Activated CD8-positive, alpha-beta T cell treated with anti-CD3 and anti-CD28 coated beads for 36 hours (primary cell): ENCODE measurements around the gene OXCT2. TPM values are rescaled to one million over a fixed set of nuclear protein-coding genes. Genes with fewer than 3 reads are reported as not detected.
"Not testable (repeated sequence)": the region's sequence is repeated elsewhere in the genome, so short reads cannot be mapped to it uniquely, and the experiment has no call there.

Experiments
- ATAC-seq: fragments of 200-7000 bp; cut with Tn5 transposase; one replicate; pipeline ENCODE4 v1.10.0; 2021; ENCODE audit warnings: mild to moderate bottlenecking, moderate library complexity
- CTCF ChIA-PET: fragments of 350-600 bp; sonication (Branson Sonifier 250); formaldehyde crosslinking; loops from one replicate; lab custom pipeline; 2021; ENCODE audit warnings: antibody characterized with exemption; lab: Charles Lee
- POLR2A ChIA-PET: fragments of 350-600 bp; sonication (Branson Sonifier 250); formaldehyde crosslinking; loops from one replicate; lab custom pipeline; 2021; ENCODE audit warnings: antibody characterized with exemption; lab: Charles Lee
- DNase-seq: peaks from one replicate; pipeline ENCODE4 v3.0.0-alpha.2; 2020
- H3K27ac Mint-ChIP-seq: one replicate; pipeline ENCODE4 v1.8.0; 2021; ENCODE audit warnings: mild to moderate bottlenecking, mixed read lengths
- H3K27me3 Mint-ChIP-seq: one replicate; pipeline ENCODE4 v1.8.0; 2021; ENCODE audit warnings: mixed read lengths
- H3K36me3 Mint-ChIP-seq: one replicate; pipeline ENCODE4 v1.8.0; 2021; ENCODE audit warnings: low read depth, mixed read lengths
- H3K4me1 Mint-ChIP-seq: one replicate; pipeline ENCODE4 v1.8.0; 2021; ENCODE audit warnings: low read depth, mixed read lengths
- H3K4me3 Mint-ChIP-seq: one replicate; pipeline ENCODE4 v1.8.0; 2021; ENCODE audit warnings: mild to moderate bottlenecking, moderate library complexity, mixed read lengths
- H3K9me3 Mint-ChIP-seq: one replicate; pipeline ENCODE4 v1.8.0; 2021; ENCODE audit warnings: mixed read lengths
- CTCF ChIP-seq: fragments of 200-600 bp; IDR thresholded peaks from one replicate; pipeline ENCODE4 v1.8.0; 2022; ENCODE audit warnings: antibody characterized with exemption, mild to moderate bottlenecking
- intact Hi-C: fragments of 100-400 bp; cut with micrococcal nuclease; formaldehyde crosslinking; loops from one replicate; pipeline ENCODE4 v1.10.0; 2022
- total RNA-seq, 2 experiments: library from RNA; stranded (reverse); gene quantifications; one replicate each; pipeline ENCODE4 v1.2.3, GENCODE V29; 2021

Gene OXCT2
- total RNA-seq = 1 to 10 TPM; 2.7 to 4.2 TPM

- CTCF ChIA-PET, intact Hi-C loops, H3K27me3 Mint-ChIP-seq, H3K36me3 Mint-ChIP-seq, H3K9me3 Mint-ChIP-seq, POLR2A ChIA-PET, H3K4me1 Mint-ChIP-seq: not testable (repeated sequence)
- peak; percentile 63 for ATAC-seq
- peak; percentile 26 for DNase-seq
- peak within 1 kb of the TSS; percentile 58 for H3K27ac Mint-ChIP-seq
- peak within 1 kb of the TSS; percentile 62 for H3K4me3 Mint-ChIP-seq
Measured at GRCh38 chr1:39771022-39771532, at the start of gene OXCT2. TSS of gene OXCT2 (minus strand) at chr1:39771348. CDS start at chr1:39771255, 93 bp downstream.

- intact Hi-C loops = loop anchor here (5.0 to 10.0 kb wide), 3 partner anchors 83 to 216 kb away; partner anchors contain the start of gene MYCL
- ChIA-PET CTCF (interaction anchor here (1.0 to 4.1 kb wide), 6 partner anchors 19 to 154 kb away, joined by 3 to 36 read pairs (median 4); partner anchors contain the start of gene MYCL), POLR2A (no interaction called here)
- no peaks in the 10 kb centered on the region for H3K9me3 Mint-ChIP-seq
- peaks cover 14% of the 10 kb centered on the region for H3K4me1 Mint-ChIP-seq
- no peaks in the 10 kb centered on the region for H3K36me3 Mint-ChIP-seq
- no peak for ATAC-seq
- H3K27me3 Mint-ChIP-seq = peaks cover 18% of the 10 kb centered on the region
- TF ChIP-seq CTCF = no peak
- DNase-seq = no peak
- H3K4me3 Mint-ChIP-seq = no peak overlapping the region
- H3K27ac Mint-ChIP-seq = no peak overlapping the region
Measured at GRCh38 chr1:39819091-39819812, 48.1 kb upstream of the OXCT2 start.

GRCh38 chr1:39818482-39818881, 47.3 kb upstream of the OXCT2 start:
- no peak for TF ChIP-seq CTCF
- ChIA-PET CTCF (interaction anchor here (1.1 to 4.1 kb wide), 4 partner anchors 83 to 155 kb away, joined by 3 to 36 read pairs (median 20); partner anchors contain the start of gene MYCL), POLR2A (no interaction called here)
- intact Hi-C loops = loop anchor here (5.0 to 10.0 kb wide), 3 partner anchors 84 to 216 kb away; partner anchors contain the start of gene MYCL
- Mint-ChIP-seq H3K4me1 (peaks cover 14% of the 10 kb centered on the region), H3K4me3 (no peak overlapping the region), H3K27me3 (peaks cover 18% of the 10 kb centered on the region), H3K9me3 (no peaks in the 10 kb centered on the region), H3K36me3 (no peaks in the 10 kb centered on the region), H3K27ac (no peak overlapping the region)
- ATAC-seq (no peak), DNase-seq (no peak)

- peak; percentile 47 for TF ChIP-seq CTCF
- ATAC-seq (peak; percentile 69), DNase-seq (peak; percentile 63)
- peak overlapping the region; percentile 39 for H3K4me3 Mint-ChIP-seq
- peak overlapping the region; percentile 64 for H3K27ac Mint-ChIP-seq
- ChIA-PET CTCF (interaction anchor here (0.6 to 4.1 kb wide), 17 partner anchors 14 to 230 kb away, joined by 3 to 36 read pairs (median 3); partner anchors contain the start of gene MYCL), POLR2A (interaction anchor here (0.6 to 1.1 kb wide), 4 partner anchors 11 to 194 kb away, joined by 3 read pairs; no protein-coding TSS in a partner anchor)
- intact Hi-C loops = loop anchor here (5.0 to 10.0 kb wide), 3 partner anchors 85 to 217 kb away; partner anchors contain the start of gene MYCL
- not testable (repeated sequence) for H3K9me3 Mint-ChIP-seq, H3K36me3 Mint-ChIP-seq
- peaks cover 14% of the 10 kb centered on the region for H3K4me1 Mint-ChIP-seq
- peaks cover 16% of the 10 kb centered on the region for H3K27me3 Mint-ChIP-seq
Measured at GRCh38 chr1:39817091-39817932, 46.2 kb upstream of the OXCT2 start.
